Osteocyte (in vitro differentiated cells): ENCODE results near the gene ENTHD1. TPM values are rescaled to one million over a fixed set of nuclear protein-coding genes. Genes with fewer than 3 reads are reported as not detected.
"Not testable (repeated sequence)": the region's sequence is repeated elsewhere in the genome, so short reads cannot be mapped to it uniquely, and the experiment has no call there.

ENCODE experiments used
- DNase-seq: peaks from one replicate; pipeline ENCODE4 v3.0.0; 2021; ENCODE audit warnings: mixed read lengths; ENCODE audit not compliant: unreplicated experiment; ENCODE audit errors: extremely low spot score
- H3K27ac Mint-ChIP-seq: one replicate; pipeline ENCODE4 v1.8.0; 2021; ENCODE audit warnings: mild to moderate bottlenecking, mixed read lengths; ENCODE audit not compliant: unreplicated experiment
- H3K27me3 Mint-ChIP-seq: one replicate; pipeline ENCODE4 v1.8.0; 2021; ENCODE audit warnings: mixed read lengths; ENCODE audit not compliant: unreplicated experiment
- H3K36me3 Mint-ChIP-seq: one replicate; pipeline ENCODE4 v1.8.0; 2021; ENCODE audit warnings: mixed read lengths; ENCODE audit not compliant: unreplicated experiment
- H3K4me1 Mint-ChIP-seq: one replicate; pipeline ENCODE4 v1.8.0; 2021; ENCODE audit warnings: mixed read lengths; ENCODE audit not compliant: unreplicated experiment
- H3K4me3 Mint-ChIP-seq: one replicate; pipeline ENCODE4 v1.8.0; 2021; ENCODE audit warnings: mild to moderate bottlenecking, moderate library complexity, mixed read lengths; ENCODE audit not compliant: unreplicated experiment
- H3K9me3 Mint-ChIP-seq: one replicate; pipeline ENCODE4 v1.8.0; 2021; ENCODE audit warnings: mixed read lengths; ENCODE audit not compliant: unreplicated experiment
- total RNA-seq: library from RNA; stranded (reverse); gene quantifications from 2 replicates; pipeline ENCODE4 v1.2.1, GENCODE V29; 2021
- TF ChIP-seq, protein P1 (sequence below): fragments of 200-600 bp; sonication (generic); IDR thresholded peaks from 2 replicates; pipeline ENCODE4 v1.5.0; 2021; ENCODE audit warnings: antibody characterized with exemption, mild to moderate bottlenecking, moderate library complexity

Gene ENTHD1
- total RNA-seq, 1 donor from 2014 or later: not detected

DNA sequence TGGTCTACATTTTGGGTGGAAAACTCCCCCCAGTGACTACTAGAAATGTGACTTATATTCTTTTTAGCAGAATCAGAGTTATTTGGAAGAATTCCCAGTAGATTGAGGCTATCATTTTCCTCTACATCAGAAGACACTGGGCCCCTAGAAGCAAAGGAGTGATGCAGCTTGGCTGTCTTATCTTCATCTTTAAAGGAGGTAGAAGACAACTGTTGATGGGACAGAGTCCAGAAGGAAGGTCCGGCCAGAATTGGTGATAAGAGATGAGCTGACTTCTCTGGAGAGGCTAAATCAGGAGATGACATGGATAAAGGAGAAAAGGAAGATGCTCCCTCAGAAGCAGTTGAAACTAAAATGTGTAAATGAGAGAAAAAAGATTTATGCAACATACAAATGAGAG lies 149.6 kb downstream of the ENTHD1 start:
- TF ChIP-seq, protein P1, sequence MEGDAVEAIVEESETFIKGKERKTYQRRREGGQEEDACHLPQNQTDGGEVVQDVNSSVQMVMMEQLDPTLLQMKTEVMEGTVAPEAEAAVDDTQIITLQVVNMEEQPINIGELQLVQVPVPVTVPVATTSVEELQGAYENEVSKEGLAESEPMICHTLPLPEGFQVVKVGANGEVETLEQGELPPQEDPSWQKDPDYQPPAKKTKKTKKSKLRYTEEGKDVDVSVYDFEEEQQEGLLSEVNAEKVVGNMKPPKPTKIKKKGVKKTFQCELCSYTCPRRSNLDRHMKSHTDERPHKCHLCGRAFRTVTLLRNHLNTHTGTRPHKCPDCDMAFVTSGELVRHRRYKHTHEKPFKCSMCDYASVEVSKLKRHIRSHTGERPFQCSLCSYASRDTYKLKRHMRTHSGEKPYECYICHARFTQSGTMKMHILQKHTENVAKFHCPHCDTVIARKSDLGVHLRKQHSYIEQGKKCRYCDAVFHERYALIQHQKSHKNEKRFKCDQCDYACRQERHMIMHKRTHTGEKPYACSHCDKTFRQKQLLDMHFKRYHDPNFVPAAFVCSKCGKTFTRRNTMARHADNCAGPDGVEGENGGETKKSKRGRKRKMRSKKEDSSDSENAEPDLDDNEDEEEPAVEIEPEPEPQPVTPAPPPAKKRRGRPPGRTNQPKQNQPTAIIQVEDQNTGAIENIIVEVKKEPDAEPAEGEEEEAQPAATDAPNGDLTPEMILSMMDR: no peak
- Mint-ChIP-seq H3K27me3 (peaks cover 52% of the 10 kb centered on the region), H3K9me3 (no peaks in the 10 kb centered on the region), H3K4me3 (no peak overlapping the region), H3K36me3 (no peaks in the 10 kb centered on the region), H3K27ac (no peak overlapping the region), H3K4me1 (no peaks in the 10 kb centered on the region)
- DNase-seq: no peak

DNA sequence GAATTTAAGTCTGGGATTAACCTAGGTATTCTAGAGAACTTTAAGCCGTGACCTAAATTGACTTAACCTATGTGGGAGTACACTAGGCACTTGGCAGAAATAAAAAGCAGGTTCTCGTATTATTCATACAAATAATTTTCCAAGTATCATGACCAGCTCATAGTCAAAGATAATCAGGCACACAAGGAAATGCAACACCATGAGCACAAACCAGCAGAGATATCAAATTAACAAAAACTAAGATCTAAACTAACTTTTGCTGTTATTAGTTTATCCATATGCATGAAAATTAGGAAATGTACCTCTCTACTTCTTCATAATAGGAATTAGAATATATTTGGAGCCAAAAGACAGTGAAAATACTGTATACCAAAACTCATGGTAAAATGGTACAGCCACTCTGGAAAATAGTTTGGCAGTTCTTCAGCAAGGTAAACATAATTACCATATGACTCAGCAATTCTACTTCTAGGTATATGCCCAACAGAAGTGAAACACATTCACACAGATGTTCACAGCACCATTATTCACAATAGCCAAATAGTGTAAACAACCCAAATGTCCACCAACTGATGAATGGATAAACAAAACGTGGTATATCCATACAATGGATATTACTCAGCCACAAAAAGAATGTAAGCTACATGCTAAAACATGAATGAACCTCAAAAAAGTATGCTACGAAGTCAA lies 154.1 kb downstream of the ENTHD1 start:
- Mint-ChIP-seq H3K4me3 (no peak overlapping the region), H3K27ac (no peak overlapping the region), H3K9me3 (no peaks in the 10 kb centered on the region), H3K36me3 (no peaks in the 10 kb centered on the region), H3K4me1 (no peaks in the 10 kb centered on the region), H3K27me3 (peaks cover 54% of the 10 kb centered on the region)
- no peak for DNase-seq
- TF ChIP-seq, protein P1: no peak

DNA sequence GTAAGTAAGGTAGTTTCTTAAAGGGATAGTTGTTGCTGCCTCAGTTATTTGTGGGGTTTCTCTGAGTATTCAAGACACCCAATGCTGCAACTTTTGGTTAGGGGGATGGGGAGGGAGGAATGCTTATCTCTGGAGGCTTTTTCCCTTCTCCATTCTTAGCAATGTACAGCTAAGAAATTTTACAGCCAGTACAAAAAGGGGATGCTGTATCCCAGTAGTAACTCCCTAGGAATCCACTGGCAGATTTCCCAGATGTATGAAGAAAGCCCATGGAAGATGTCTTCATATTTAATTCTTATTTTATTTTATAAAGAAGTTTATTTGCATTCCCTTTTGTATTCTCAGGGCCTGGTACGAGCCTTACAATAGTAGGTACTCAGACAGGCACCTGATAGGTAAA lies 154.8 kb downstream of the ENTHD1 start:
- Mint-ChIP-seq H3K4me1 (no peaks in the 10 kb centered on the region), H3K27ac (no peak overlapping the region), H3K4me3 (no peak overlapping the region), H3K27me3 (peaks cover 53% of the 10 kb centered on the region), H3K36me3 (no peaks in the 10 kb centered on the region), H3K9me3 (no peaks in the 10 kb centered on the region)
- DNase-seq: no peak
- TF ChIP-seq, protein P1: no peak

DNA sequence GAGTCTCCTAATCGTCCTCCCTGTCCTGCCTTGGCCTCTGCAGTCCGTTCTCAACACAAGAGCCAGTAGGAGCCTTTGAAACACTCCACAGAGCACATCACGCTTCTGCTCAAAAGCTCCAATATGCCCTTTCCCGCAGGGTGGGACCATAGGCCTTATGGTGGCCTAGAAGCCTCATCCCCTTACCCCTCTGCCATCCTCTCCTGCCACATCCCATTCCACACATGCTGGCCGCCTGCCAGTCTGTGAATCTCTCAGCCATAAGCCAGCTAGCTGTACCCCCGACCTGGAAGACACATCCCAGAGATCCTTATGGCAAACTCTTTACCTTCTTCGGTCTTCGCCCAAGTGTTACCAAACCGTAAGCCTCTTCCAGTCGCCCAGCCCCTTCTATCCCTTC lies 157.8 kb downstream of the ENTHD1 start:
- Mint-ChIP-seq H3K4me1 (no peaks in the 10 kb centered on the region), H3K9me3 (no peaks in the 10 kb centered on the region), H3K36me3 (no peaks in the 10 kb centered on the region), H3K4me3 (no peak overlapping the region), H3K27me3 (peaks cover 48% of the 10 kb centered on the region), H3K27ac (no peak overlapping the region)
- DNase-seq: no peak
- TF ChIP-seq, protein P1: no peak

DNA sequence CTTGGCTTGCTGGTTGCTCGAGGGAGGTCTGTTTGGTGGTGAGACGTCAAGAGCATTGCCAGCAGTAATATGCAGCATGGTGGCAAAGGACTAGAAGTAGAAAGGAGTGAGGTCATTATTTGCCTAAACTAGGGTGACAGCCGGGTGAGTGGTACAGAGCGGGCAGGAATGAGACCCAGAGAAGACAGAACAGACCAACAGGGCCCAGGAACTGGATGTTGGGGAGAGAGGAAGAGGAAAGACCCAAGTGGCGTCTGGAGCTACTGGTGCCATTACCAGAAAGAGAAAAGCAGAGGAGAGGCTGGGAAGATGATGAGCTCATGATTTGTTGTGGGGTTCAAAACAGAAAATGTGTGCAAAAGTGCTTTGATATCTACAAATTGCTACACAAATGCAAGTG lies 158.7 kb downstream of the ENTHD1 start:
- peaks cover 48% of the 10 kb centered on the region for H3K27me3 Mint-ChIP-seq
- H3K27ac Mint-ChIP-seq: no peak overlapping the region
- H3K4me3 Mint-ChIP-seq: no peak overlapping the region
- TF ChIP-seq, protein P1: no peak
- no peaks in the 10 kb centered on the region for H3K9me3 Mint-ChIP-seq
- no peak for DNase-seq
- no peaks in the 10 kb centered on the region for H3K4me1 Mint-ChIP-seq
- no peaks in the 10 kb centered on the region for H3K36me3 Mint-ChIP-seq

DNA sequence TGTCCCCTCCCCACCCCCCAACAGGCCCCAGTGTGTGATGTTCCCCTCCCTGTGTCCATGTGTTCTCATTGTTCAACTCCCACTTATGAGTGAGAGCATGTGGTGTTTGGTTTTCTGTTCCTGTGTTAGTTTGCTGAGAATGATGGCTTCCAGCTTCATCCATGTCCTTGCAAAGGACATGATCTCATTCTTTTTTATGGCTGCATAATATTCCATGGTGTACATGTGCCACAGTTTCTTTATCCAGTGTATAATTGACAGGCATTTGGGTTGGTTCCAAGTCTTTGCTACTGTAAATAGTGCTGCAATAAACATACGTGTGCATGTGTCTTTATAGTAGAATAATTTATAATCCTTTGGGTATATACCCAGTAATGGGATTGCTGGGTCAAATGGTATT lies 159.5 kb downstream of the ENTHD1 start:
- peaks cover 48% of the 10 kb centered on the region for H3K27me3 Mint-ChIP-seq
- H3K9me3 Mint-ChIP-seq, H3K27ac Mint-ChIP-seq, H3K4me1 Mint-ChIP-seq, DNase-seq, H3K36me3 Mint-ChIP-seq, H3K4me3 Mint-ChIP-seq: not testable (repeated sequence)
